Breast epithelium (tissue), 3 donors: ENCODE data around the gene PTPRG.

Source experiments
- POLR2A ChIP-seq: fragments of 450-650 bp; IDR thresholded peaks from one replicate; pipeline ENCODE4 v1.6.1; 2016; ENCODE audit warnings: antibody characterized with exemption, mild to moderate bottlenecking, moderate library complexity
- POLR2AphosphoS5 ChIP-seq, 3 donors: sonication (generic); formaldehyde crosslinking; IDR thresholded peaks; one replicate each; pipeline ENCODE4 v1.6.1; 2017; ENCODE audit warnings: antibody characterized with exemption in 3 of 3
- TF ChIP-seq, protein P1 (sequence below), 3 donors: fragments of 450-650 bp; IDR thresholded peaks; one replicate each; pipeline ENCODE4 v1.5.1; 2016 to 2017; ENCODE audit warnings: antibody characterized with exemption in 3 of 3, mild to moderate bottlenecking in 3 of 3, moderate library complexity in 3 of 3

GRCh38 chr3:62095756-62096155 lies 534.4 kb downstream of the PTPRG start:
- TF ChIP-seq POLR2A: no peak
- TF ChIP-seq, protein P1, sequence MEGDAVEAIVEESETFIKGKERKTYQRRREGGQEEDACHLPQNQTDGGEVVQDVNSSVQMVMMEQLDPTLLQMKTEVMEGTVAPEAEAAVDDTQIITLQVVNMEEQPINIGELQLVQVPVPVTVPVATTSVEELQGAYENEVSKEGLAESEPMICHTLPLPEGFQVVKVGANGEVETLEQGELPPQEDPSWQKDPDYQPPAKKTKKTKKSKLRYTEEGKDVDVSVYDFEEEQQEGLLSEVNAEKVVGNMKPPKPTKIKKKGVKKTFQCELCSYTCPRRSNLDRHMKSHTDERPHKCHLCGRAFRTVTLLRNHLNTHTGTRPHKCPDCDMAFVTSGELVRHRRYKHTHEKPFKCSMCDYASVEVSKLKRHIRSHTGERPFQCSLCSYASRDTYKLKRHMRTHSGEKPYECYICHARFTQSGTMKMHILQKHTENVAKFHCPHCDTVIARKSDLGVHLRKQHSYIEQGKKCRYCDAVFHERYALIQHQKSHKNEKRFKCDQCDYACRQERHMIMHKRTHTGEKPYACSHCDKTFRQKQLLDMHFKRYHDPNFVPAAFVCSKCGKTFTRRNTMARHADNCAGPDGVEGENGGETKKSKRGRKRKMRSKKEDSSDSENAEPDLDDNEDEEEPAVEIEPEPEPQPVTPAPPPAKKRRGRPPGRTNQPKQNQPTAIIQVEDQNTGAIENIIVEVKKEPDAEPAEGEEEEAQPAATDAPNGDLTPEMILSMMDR (IDR thresholded peaks at IDR 0.05): no peak
- no peak for TF ChIP-seq POLR2AphosphoS5 (IDR thresholded peaks at IDR 0.05)
